ENCODE measurements around the gene TMEM145. TPM values are rescaled to one million over a fixed set of nuclear protein-coding genes. Genes with fewer than 3 reads are reported as not detected.
"Not testable (repeated sequence)": the region's sequence is repeated elsewhere in the genome, so short reads cannot be mapped to it uniquely, and the experiment has no call there.

TMEM145 gene
- total RNA-seq = not detected
- not detected for polyA plus RNA-seq

GRCh38 chr19:42313096-42313839, at the start of gene TMEM145:
Gene TMEM145, plus strand, starts transcription at chr19:42313309. Its CDS starts 68 bp downstream, at chr19:42313377.
- peak within 1 kb of the TSS; percentile 42 to 80 (median 70) for H3K4me3 Mint-ChIP-seq
- peak in 2 of 5 donors; percentile 18 to 54 for DNase-seq
- H3K4me1 Mint-ChIP-seq = peaks cover 2 to 27% (median 14%) of the 10 kb centered on the region in 4 donors
- ChIA-PET CTCF (ENCODE audit: partially characterized antibody) (interaction anchor here (1.0 kb wide), 1 partner anchor 205 kb away, joined by 3 read pairs; no protein-coding TSS in a partner anchor), POLR2A (ENCODE audit: partially characterized antibody) (interaction anchor here (0.6 to 1.0 kb wide), 2 partner anchors 17 to 137 kb away, joined by 3 read pairs; no protein-coding TSS in a partner anchor)
- H3K36me3 Mint-ChIP-seq = no peaks in the 10 kb centered on the region
- H3K4me3 ChIP-seq (ENCODE audit: low read length in 2 of 2) = no peak within 1 kb of the TSS
- H3K9me3 Mint-ChIP-seq = peaks cover 0 to 1% (median 0%) of the 10 kb centered on the region in 8 donors
- peaks cover 26% of the 10 kb centered on the region for H3K27me3 ChIP-seq (ENCODE audit: insufficient read depth, low read length)
- no peaks in the 10 kb centered on the region for H3K9me3 ChIP-seq (ENCODE audit: control insufficient read depth in 1 of 2, low read length in 2 of 2)
- no peaks in the 10 kb centered on the region for H3K36me3 ChIP-seq (ENCODE audit: insufficient read depth, low read length)
- no peak within 1 kb of the TSS for H3K27ac ChIP-seq (ENCODE audit: low read depth, low read length)
- intact Hi-C loops (cut with micrococcal nuclease) = no loop called here
- H3K4me1 ChIP-seq (ENCODE audit: insufficient read depth, low read length) = peaks cover 14% of the 10 kb centered on the region
- H3K27me3 Mint-ChIP-seq = peaks cover 18 to 26% of the 10 kb centered on the region in 2 donors
- H3K27ac Mint-ChIP-seq = peak within 1 kb of the TSS in 1 of 7 donors; percentile 53

- H3K9me3 ChIP-seq (ENCODE audit: control insufficient read depth in 1 of 2, low read length in 2 of 2); H3K9me3 Mint-ChIP-seq; H3K27me3 ChIP-seq (ENCODE audit: insufficient read depth, low read length); H3K4me3 Mint-ChIP-seq; DNase-seq; CTCF ChIA-PET (ENCODE audit: partially characterized antibody); H3K27me3 Mint-ChIP-seq; H3K36me3 ChIP-seq (ENCODE audit: insufficient read depth, low read length); H3K4me3 ChIP-seq (ENCODE audit: low read length in 2 of 2); H3K27ac ChIP-seq (ENCODE audit: low read depth, low read length); H3K36me3 Mint-ChIP-seq: not testable (repeated sequence)
- Mint-ChIP-seq H3K27ac (peak overlapping the region in 1 of 7 donors; percentile 8), H3K4me1 (peaks cover 0 to 25% (median 19%) of the 10 kb centered on the region in 4 donors)
- POLR2A ChIA-PET (ENCODE audit: partially characterized antibody) = interaction anchor here (1.0 to 8.1 kb wide), 3 partner anchors 10 to 23 kb away, joined by 3 to 131 read pairs (median 73); partner anchors contain the start of gene GSK3A
- intact Hi-C loops (cut with micrococcal nuclease) = loop anchor here (5.0 kb wide), 1 partner anchor 156 kb away; no protein-coding TSS in a partner anchor
- H3K4me1 ChIP-seq (ENCODE audit: insufficient read depth, low read length) = peaks cover 25% of the 10 kb centered on the region
These were observed 47.0 kb upstream of the TMEM145 start for GRCh38 chr19:42266105-42266504.

- not testable (repeated sequence) for H3K36me3 ChIP-seq (ENCODE audit: insufficient read depth, low read length); H3K9me3 ChIP-seq (ENCODE audit: control insufficient read depth in 1 of 2, low read length in 2 of 2); H3K36me3 Mint-ChIP-seq; H3K4me3 ChIP-seq (ENCODE audit: low read length in 2 of 2); H3K9me3 Mint-ChIP-seq; H3K27me3 Mint-ChIP-seq; H3K27me3 ChIP-seq (ENCODE audit: insufficient read depth, low read length); H3K27ac Mint-ChIP-seq
- CTCF ChIA-PET (ENCODE audit: partially characterized antibody) = interaction anchor here (0.6 to 0.8 kb wide), 2 partner anchors 12 to 29 kb away, joined by 3 read pairs; no protein-coding TSS in a partner anchor
- peak overlapping the region in 2 of 8 donors; percentile 15 to 52 for H3K4me3 Mint-ChIP-seq
- DNase-seq = peak in 1 of 5 donors; percentile 30
- H3K4me1 Mint-ChIP-seq = peaks cover 0 to 29% (median 26%) of the 10 kb centered on the region in 4 donors
- intact Hi-C loops (cut with micrococcal nuclease) = loop anchor here (5.0 kb wide), 1 partner anchor 155 kb away; no protein-coding TSS in a partner anchor
- Histone ChIP-seq H3K27ac (ENCODE audit: low read depth, low read length) (peak overlapping the region; percentile 99), H3K4me1 (ENCODE audit: insufficient read depth, low read length) (peaks cover 33% of the 10 kb centered on the region)
- POLR2A ChIA-PET (ENCODE audit: partially characterized antibody) = interaction anchor here (0.9 to 8.1 kb wide), 4 partner anchors 11 to 24 kb away, joined by 3 to 131 read pairs (median 40); partner anchors contain the start of genes ERF and GSK3A
These were observed 46.0 kb upstream of the TMEM145 start for GRCh38 chr19:42266928-42267603.

GRCh38 chr19:42267644-42268141, 45.4 kb upstream of the TMEM145 start:
- H3K27me3 ChIP-seq (ENCODE audit: insufficient read depth, low read length) = no peaks in the 10 kb centered on the region
- peak overlapping the region; percentile 99 for H3K27ac ChIP-seq (ENCODE audit: low read depth, low read length)
- H3K4me1 Mint-ChIP-seq = peaks cover 0 to 27% (median 26%) of the 10 kb centered on the region in 4 donors
- H3K4me1 ChIP-seq (ENCODE audit: insufficient read depth, low read length) = peaks cover 33% of the 10 kb centered on the region
- H3K9me3 Mint-ChIP-seq = no peaks in the 10 kb centered on the region
- ChIA-PET CTCF (ENCODE audit: partially characterized antibody) (interaction anchor here (0.6 kb wide), 1 partner anchor 29 kb away, joined by 3 read pairs; no protein-coding TSS in a partner anchor), POLR2A (ENCODE audit: partially characterized antibody) (interaction anchor here (0.6 to 8.1 kb wide), 5 partner anchors 12 to 29 kb away, joined by 3 to 131 read pairs (median 8); partner anchors contain the start of genes ERF and GSK3A)
- no peaks in the 10 kb centered on the region for H3K9me3 ChIP-seq (ENCODE audit: control insufficient read depth in 1 of 2, low read length in 2 of 2)
- H3K27ac Mint-ChIP-seq = no peak overlapping the region
- H3K36me3 Mint-ChIP-seq = peaks cover 0 to 9% of the 10 kb centered on the region in 2 donors
- H3K4me3 ChIP-seq (ENCODE audit: low read length in 2 of 2) = peak overlapping the region; percentile 83 to 96
- intact Hi-C loops (cut with micrococcal nuclease) = loop anchor here (1.0 to 5.0 kb wide), 6 partner anchors 12 to 155 kb away; partner anchors contain the start of genes DEDD2, ERF, MEGF8 and POU2F2
- H3K27me3 Mint-ChIP-seq = no peaks in the 10 kb centered on the region
- no peak for DNase-seq
- no peak overlapping the region for H3K4me3 Mint-ChIP-seq
- H3K36me3 ChIP-seq (ENCODE audit: insufficient read depth, low read length) = no peaks in the 10 kb centered on the region

GRCh38 chr19:42268142-42268703, 44.9 kb upstream of the TMEM145 start:
- H3K36me3 Mint-ChIP-seq = peaks cover 0 to 9% of the 10 kb centered on the region in 2 donors
- H3K36me3 ChIP-seq (ENCODE audit: insufficient read depth, low read length) = peaks cover 4% of the 10 kb centered on the region

GRCh38 chr19:42268704-42269477, 44.2 kb upstream of the TMEM145 start, which contains the start of gene CIC:
Gene CIC, plus strand, starts transcription at chr19:42269252. Its CDS starts 2,532 bp downstream, at chr19:42271784.
- Histone ChIP-seq H3K27ac (ENCODE audit: low read depth, low read length) (peak within 1 kb of the TSS; percentile 99), H3K36me3 (ENCODE audit: insufficient read depth, low read length) (peaks cover 11% of the 10 kb centered on the region), H3K9me3 (ENCODE audit: control insufficient read depth in 1 of 2, low read length in 2 of 2) (no peaks in the 10 kb centered on the region), H3K4me3 (ENCODE audit: low read length in 2 of 2) (peak within 1 kb of the TSS; percentile 83 to 96), H3K4me1 (ENCODE audit: insufficient read depth, low read length) (peaks cover 33% of the 10 kb centered on the region), H3K27me3 (ENCODE audit: insufficient read depth, low read length) (no peaks in the 10 kb centered on the region)
- H3K27me3 Mint-ChIP-seq = no peaks in the 10 kb centered on the region
- H3K4me3 Mint-ChIP-seq = peak within 1 kb of the TSS in 4 of 8 donors; percentile 89 to 94 (median 92)
- DNase-seq = peak; percentile 100
- H3K27ac Mint-ChIP-seq = peak within 1 kb of the TSS in 4 of 7 donors; percentile 96 to 99 (median 98)
- no peaks in the 10 kb centered on the region for H3K9me3 Mint-ChIP-seq
- CTCF ChIA-PET (ENCODE audit: partially characterized antibody) = interaction anchor here (1.1 to 2.7 kb wide), 3 partner anchors 11 to 159 kb away, joined by 3 to 35 read pairs (median 5); no protein-coding TSS in a partner anchor
- POLR2A ChIA-PET (ENCODE audit: partially characterized antibody) = interaction anchor here (0.9 to 8.1 kb wide), 7 partner anchors 13 to 146 kb away, joined by 3 to 131 read pairs (median 8); partner anchors contain the start of genes ERF and GSK3A
- peaks cover 0 to 29% (median 26%) of the 10 kb centered on the region in 4 donors for H3K4me1 Mint-ChIP-seq
- intact Hi-C loops (cut with micrococcal nuclease) = loop anchor here (1.0 to 5.0 kb wide), 7 partner anchors 14 to 153 kb away; partner anchors contain the start of genes DEDD2, ERF, MEGF8 and POU2F2
- peaks cover 0 to 9% of the 10 kb centered on the region in 2 donors for H3K36me3 Mint-ChIP-seq

More at GRCh38 chr19:42268142-42268703, 44.9 kb upstream of the TMEM145 start:
- H3K4me1 ChIP-seq (ENCODE audit: insufficient read depth, low read length) = peaks cover 33% of the 10 kb centered on the region
- DNase-seq = peak in 4 of 5 donors; percentile 100
- Mint-ChIP-seq H3K27ac (no peak overlapping the region), H3K4me1 (peaks cover 0 to 27% (median 26%) of the 10 kb centered on the region in 4 donors), H3K4me3 (no peak overlapping the region), H3K9me3 (no peaks in the 10 kb centered on the region), H3K27me3 (no peaks in the 10 kb centered on the region)
- H3K4me3 ChIP-seq (ENCODE audit: low read length in 2 of 2) = peak overlapping the region; percentile 83 to 96
- CTCF ChIA-PET (ENCODE audit: partially characterized antibody) = interaction anchor here (0.6 kb wide), 1 partner anchor 28 kb away, joined by 3 read pairs; no protein-coding TSS in a partner anchor
- POLR2A ChIA-PET (ENCODE audit: partially characterized antibody) = interaction anchor here (0.6 to 8.1 kb wide), 7 partner anchors 12 to 145 kb away, joined by 3 to 131 read pairs (median 5); partner anchors contain the start of genes ERF and GSK3A
- H3K9me3 ChIP-seq (ENCODE audit: control insufficient read depth in 1 of 2, low read length in 2 of 2) = no peaks in the 10 kb centered on the region
- peak overlapping the region; percentile 99 for H3K27ac ChIP-seq (ENCODE audit: low read depth, low read length)
- intact Hi-C loops (cut with micrococcal nuclease) = loop anchor here (1.0 to 5.0 kb wide), 6 partner anchors 13 to 154 kb away; partner anchors contain the start of genes DEDD2, ERF, MEGF8 and POU2F2
- H3K27me3 ChIP-seq (ENCODE audit: insufficient read depth, low read length) = no peaks in the 10 kb centered on the region
